ENCODE measurements around the gene UGT1A7.

Gene UGT1A7

DNA sequence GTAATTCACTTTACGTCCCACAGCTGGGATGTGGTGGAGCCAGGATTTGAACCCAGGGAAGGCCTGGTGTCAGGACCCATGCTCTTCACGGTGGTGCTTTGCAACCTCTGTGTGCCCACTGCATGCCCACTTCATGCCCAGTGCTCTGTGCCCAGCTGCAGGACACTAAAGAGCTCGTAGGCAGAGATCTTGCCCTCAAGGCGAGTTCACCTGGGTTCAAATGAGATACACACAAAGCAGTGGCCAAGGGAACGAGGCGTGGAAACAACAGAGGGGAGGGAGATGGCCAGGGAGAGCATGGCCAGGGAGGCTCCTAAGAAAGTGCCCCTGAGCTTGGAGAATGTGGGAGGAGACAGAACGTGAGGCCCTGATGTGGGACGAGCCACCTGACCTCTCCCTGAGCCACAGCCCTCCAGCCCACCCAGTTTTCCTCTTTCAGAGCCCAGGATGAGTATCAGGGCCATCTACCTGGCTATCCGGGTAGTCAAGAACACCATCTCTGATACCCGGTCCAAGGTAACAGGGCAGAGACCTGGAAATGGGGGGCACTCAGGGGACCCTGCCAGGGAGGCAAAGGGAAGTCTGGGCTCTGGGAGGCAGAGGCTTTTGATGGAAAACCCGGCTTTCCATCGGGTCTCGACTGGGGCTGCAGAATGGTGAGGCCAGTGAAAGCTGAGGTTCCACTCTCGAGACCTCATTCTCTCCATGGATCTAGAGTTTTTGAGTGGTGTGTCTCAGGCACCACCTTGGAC is 116.8 kb downstream of the UGT1A7 start:
- TF ChIP-seq, protein P1, sequence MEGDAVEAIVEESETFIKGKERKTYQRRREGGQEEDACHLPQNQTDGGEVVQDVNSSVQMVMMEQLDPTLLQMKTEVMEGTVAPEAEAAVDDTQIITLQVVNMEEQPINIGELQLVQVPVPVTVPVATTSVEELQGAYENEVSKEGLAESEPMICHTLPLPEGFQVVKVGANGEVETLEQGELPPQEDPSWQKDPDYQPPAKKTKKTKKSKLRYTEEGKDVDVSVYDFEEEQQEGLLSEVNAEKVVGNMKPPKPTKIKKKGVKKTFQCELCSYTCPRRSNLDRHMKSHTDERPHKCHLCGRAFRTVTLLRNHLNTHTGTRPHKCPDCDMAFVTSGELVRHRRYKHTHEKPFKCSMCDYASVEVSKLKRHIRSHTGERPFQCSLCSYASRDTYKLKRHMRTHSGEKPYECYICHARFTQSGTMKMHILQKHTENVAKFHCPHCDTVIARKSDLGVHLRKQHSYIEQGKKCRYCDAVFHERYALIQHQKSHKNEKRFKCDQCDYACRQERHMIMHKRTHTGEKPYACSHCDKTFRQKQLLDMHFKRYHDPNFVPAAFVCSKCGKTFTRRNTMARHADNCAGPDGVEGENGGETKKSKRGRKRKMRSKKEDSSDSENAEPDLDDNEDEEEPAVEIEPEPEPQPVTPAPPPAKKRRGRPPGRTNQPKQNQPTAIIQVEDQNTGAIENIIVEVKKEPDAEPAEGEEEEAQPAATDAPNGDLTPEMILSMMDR (IDR thresholded peaks at IDR 0.05) = no peak
- H3K36me3 Mint-ChIP-seq (ENCODE audit: low read depth) = no peaks in the 10 kb centered on the region

DNA sequence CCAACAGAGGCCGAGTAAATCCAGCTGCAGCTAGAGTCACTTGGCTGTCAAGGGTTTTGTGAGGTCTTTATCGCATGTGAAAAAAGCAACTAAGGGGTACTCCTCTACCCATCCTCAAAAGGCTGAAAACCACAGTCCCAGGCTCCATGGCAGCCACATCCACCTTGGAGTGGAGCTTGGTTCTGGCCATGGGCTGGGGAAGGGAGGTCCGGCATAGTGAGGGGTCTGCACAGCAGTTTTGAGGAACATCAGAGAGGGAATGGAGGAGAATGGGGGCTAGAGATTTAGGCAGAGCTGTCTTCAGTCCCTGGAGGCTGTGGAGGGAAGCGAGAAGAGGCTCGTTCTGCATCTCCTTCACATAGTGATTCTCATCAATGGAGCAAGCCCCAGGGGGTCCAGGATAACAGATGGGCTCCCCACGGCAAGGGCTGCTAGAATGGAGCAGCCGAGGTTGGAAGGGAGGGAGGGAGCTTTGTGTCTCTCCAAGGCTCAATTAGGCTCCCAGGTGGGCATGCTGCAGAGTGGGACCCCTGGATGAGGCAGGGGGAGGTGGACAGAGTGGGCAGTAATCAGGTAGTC is 117.5 kb downstream of the UGT1A7 start:
- H3K27me3 Mint-ChIP-seq (ENCODE audit: low read depth, poor library complexity) = peaks cover 11% of the 10 kb centered on the region
- H3K4me3 Mint-ChIP-seq = no peak overlapping the region
- peaks cover 5% of the 10 kb centered on the region for H3K9me3 Mint-ChIP-seq
- H3K4me1 Mint-ChIP-seq = no peaks in the 10 kb centered on the region
- H3K27ac Mint-ChIP-seq = no peak overlapping the region
- no peaks in the 10 kb centered on the region for H3K36me3 Mint-ChIP-seq (ENCODE audit: low read depth)
- TF ChIP-seq, protein P1 (IDR thresholded peaks at IDR 0.05) = no peak
- DNase-seq = no peak

More for the DNA sequence above, 116.8 kb downstream of the UGT1A7 start:
- H3K27ac Mint-ChIP-seq = no peak overlapping the region
- peaks cover 2% of the 10 kb centered on the region for H3K4me1 Mint-ChIP-seq
- H3K4me3 Mint-ChIP-seq = no peak overlapping the region
- DNase-seq = no peak
- H3K27me3 Mint-ChIP-seq (ENCODE audit: low read depth, poor library complexity) = peaks cover 8% of the 10 kb centered on the region
- H3K9me3 Mint-ChIP-seq = peaks cover 5% of the 10 kb centered on the region

DNA sequence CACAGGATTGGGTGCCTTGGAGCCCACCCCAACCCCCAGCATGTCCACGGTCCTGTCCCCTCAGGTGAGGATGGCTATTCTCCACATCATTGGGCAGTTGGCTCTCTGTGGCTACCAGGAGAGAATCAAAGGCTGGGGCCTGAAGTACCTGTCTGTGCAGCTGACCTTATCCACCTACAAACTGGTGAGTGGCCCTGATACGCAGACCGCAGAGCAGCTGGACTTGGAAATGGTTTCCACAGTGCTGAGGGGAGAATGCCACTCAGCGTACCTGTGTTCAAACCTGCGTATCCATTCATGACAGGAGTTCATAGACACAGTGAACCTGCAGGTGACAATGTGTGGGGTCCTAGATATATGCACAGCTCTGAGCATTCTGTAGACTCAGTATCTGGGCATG is 118.0 kb downstream of the UGT1A7 start:
- TF ChIP-seq, protein P1 (IDR thresholded peaks at IDR 0.05) = no peak
- no peak for DNase-seq
- H3K4me1 Mint-ChIP-seq = no peaks in the 10 kb centered on the region

DNA sequence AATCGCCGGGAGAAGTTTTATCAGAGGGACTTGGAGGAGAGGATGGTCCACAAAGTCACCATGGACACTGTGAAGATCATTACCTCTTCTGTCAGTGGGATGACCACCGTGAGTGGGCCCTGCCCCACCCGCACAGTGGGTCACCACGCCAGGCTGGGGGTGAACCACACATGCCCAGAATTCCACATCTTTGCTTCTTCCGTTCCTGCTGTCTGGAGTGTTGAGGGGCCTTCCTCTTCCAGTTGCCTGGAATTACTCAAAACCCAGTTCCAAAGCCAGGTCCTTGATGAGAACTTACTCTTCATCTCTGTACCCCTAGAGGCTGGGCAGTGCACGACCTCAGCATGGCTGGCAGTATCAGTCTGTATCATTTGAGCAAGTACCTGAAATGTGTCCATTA is 118.5 kb downstream of the UGT1A7 start:
- Mint-ChIP-seq H3K27ac (no peak overlapping the region), H3K4me1 (no peaks in the 10 kb centered on the region), H3K36me3 (ENCODE audit: low read depth) (no peaks in the 10 kb centered on the region), H3K9me3 (peaks cover 5% of the 10 kb centered on the region), H3K4me3 (no peak overlapping the region), H3K27me3 (ENCODE audit: low read depth, poor library complexity) (peaks cover 16% of the 10 kb centered on the region)
- TF ChIP-seq, protein P1 (IDR thresholded peaks at IDR 0.05) = no peak
- DNase-seq = no peak

More for the DNA sequence above, 118.0 kb downstream of the UGT1A7 start:
- no peak overlapping the region for H3K27ac Mint-ChIP-seq
- H3K27me3 Mint-ChIP-seq (ENCODE audit: low read depth, poor library complexity) = peaks cover 16% of the 10 kb centered on the region
- no peaks in the 10 kb centered on the region for H3K36me3 Mint-ChIP-seq (ENCODE audit: low read depth)
- H3K9me3 Mint-ChIP-seq = peaks cover 5% of the 10 kb centered on the region
- H3K4me3 Mint-ChIP-seq = no peak overlapping the region

DNA sequence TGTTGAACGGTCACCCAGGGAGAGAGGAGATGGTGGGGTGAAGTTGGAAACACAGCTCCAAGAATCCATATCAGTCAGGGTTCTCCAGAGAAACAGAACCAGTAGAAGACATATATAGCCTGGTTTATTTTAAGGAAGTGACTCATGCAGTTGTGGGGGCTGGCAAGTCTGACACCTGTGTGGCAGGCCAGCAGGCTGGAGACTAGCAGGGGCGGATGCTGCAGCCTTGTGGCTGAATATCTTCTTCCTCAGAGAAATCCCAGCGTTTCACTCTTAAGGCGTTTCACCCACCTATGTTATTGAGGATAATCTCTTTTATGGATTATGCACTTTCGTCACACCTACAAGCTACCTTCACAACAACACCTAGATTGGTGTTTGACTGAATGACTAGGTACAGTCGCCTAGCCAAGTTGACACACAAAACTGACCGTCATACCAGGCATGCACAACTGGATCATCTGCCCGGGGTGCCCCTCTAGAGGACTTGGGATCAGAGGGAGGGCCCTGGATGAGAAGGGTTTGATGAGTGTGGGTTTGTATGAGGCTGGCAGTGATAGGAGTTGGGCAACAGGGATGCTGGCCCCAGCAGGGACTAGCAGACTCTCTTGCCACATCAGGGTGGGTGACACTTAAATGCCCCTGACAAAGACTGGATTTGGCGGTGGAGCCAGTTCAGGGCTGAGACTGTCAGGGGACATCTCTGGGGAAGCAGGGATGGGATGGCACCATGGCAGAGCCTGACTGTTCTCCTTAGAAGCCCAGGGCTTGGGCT is 119.8 kb downstream of the UGT1A7 start:
- H3K27ac Mint-ChIP-seq = no peak overlapping the region
- H3K27me3 Mint-ChIP-seq (ENCODE audit: low read depth, poor library complexity) = peaks cover 23% of the 10 kb centered on the region
- TF ChIP-seq, protein P1 (IDR thresholded peaks at IDR 0.05) = no peak
- no peak for DNase-seq
- peaks cover 5% of the 10 kb centered on the region for H3K9me3 Mint-ChIP-seq
- no peak overlapping the region for H3K4me3 Mint-ChIP-seq
- H3K36me3 Mint-ChIP-seq (ENCODE audit: low read depth) = no peaks in the 10 kb centered on the region
- H3K4me1 Mint-ChIP-seq = no peaks in the 10 kb centered on the region

Data from nephron progenitor cell (in vitro differentiated cells).